ENCODE measurements around the gene ESRRG. TPM values are rescaled to one million over a fixed set of nuclear protein-coding genes. Genes with fewer than 3 reads are reported as not detected.

ESRRG gene
- total RNA-seq, 4 donors from 2014 or later, result 0.17 to 1.5 (median 0.60) TPM

DNA sequence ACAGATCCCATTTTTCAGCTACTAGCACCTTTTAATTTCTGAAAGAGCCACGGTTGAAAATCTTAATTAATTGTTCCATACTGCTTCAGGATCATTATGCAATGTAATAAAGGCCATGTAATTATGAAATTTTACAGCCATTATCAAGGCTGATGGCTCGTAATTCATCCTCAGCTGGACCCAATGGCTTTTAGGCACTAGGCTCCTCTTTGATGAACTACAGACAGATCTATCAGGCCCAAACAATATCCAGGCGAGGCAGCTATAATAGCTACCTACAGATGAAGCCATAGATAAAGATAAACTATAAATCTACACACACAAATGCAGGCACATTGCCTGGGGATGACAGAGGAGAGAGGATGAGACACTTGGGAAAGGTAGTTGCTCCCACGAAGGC lies 189.5 kb downstream of the ESRRG start:
- TF ChIP-seq, protein P1, sequence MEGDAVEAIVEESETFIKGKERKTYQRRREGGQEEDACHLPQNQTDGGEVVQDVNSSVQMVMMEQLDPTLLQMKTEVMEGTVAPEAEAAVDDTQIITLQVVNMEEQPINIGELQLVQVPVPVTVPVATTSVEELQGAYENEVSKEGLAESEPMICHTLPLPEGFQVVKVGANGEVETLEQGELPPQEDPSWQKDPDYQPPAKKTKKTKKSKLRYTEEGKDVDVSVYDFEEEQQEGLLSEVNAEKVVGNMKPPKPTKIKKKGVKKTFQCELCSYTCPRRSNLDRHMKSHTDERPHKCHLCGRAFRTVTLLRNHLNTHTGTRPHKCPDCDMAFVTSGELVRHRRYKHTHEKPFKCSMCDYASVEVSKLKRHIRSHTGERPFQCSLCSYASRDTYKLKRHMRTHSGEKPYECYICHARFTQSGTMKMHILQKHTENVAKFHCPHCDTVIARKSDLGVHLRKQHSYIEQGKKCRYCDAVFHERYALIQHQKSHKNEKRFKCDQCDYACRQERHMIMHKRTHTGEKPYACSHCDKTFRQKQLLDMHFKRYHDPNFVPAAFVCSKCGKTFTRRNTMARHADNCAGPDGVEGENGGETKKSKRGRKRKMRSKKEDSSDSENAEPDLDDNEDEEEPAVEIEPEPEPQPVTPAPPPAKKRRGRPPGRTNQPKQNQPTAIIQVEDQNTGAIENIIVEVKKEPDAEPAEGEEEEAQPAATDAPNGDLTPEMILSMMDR (IDR thresholded peaks at IDR 0.05; ENCODE audit: low read depth), result no peak

DNA sequence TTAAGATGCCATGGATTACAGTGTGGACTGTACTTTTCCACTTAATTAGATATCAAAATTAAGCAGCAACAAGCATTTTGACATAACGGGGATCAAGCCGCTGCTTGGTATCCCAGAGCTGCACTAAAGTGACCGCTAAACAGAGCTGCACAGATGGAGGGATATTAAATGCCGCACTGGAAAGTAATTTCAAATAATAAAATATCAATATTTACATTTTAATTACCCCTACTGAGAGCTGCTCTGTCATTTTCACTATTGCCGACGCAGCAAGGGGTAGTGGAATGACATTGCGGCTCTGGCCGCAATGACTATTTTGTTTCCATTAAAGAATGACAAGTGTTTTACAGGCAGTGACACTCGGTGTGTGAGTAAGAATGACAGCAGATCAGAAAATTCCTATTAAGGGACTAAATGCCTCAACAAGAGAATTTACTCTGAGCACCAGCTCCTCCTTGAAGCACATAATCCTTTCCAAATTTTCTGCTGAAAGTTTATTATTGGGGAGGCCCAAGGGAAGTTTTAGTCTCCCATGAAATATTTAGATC lies 190.9 kb downstream of the ESRRG start:
- TF ChIP-seq, protein P1 (IDR thresholded peaks at IDR 0.05; ENCODE audit: low read depth), result no peak

- TF ChIP-seq, protein P1 (IDR thresholded peaks at IDR 0.05; ENCODE audit: low read depth), result no peak
Measured at GRCh38 chr1:216531263-216532239, 191.7 kb downstream of the ESRRG start.

DNA sequence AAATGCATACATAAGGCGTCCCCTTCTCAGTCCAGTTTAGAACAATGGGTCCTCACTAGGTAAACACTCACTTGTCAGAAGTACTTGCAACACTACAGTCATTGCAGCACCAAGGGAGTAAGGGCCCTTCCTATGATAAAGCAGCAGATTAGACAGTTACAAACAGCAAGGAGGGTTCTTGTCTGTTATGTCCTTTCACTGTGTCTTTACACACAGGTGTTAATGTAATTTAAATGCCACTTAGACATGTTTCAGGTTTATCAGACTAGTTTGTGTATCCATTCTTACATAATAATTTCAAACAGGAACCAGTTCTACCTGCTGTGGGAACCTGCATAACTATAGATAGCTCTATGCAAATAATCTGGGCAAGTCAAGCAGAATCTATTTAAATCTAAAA lies 194.4 kb downstream of the ESRRG start:
- TF ChIP-seq, protein P1 (IDR thresholded peaks at IDR 0.05; ENCODE audit: low read depth), result no peak

- TF ChIP-seq, protein P1 (IDR thresholded peaks at IDR 0.05; ENCODE audit: low read depth), result no peak
Measured at GRCh38 chr1:216523449-216524190, 199.6 kb downstream of the ESRRG start.

DNA sequence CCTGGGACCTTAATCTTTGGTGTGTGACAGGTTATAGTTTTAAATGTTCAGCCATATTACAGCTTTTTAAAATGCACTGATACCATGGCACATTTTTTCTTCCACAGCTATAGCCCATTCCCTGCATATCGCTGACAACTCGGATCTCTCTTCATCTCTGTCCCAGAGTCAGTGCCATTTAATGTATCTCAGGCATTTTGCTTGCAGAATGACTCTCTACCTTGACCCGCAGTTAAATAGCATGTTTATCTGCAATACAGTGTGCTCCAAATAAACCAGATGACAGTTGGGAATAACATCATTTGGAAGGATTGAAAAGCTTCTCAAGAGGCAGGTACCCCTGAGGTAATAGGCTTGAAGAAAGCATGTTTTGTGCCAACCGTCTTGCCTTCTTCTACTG lies 200.2 kb downstream of the ESRRG start:
- TF ChIP-seq, protein P1 (IDR thresholded peaks at IDR 0.05; ENCODE audit: low read depth), result no peak

DNA sequence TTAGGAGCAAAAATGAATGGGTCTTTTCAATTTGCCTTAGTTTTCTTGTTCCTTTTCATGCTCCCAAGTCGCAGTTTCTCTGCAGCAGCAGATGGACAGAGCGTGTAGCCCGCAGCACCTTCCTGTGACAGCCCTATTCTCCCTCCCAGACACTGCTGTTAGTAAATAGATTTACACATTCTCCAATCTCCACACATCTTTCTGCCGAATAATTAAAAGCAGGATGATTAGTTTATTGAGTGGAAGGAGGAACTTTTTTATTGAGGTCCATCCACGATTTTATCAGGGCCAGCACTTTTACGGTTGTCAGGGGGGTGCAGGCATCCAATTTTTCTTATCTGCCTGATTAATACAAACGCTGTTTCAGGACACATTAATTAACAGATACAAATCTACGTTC lies 201.8 kb downstream of the ESRRG start:
- TF ChIP-seq, protein P1 (IDR thresholded peaks at IDR 0.05; ENCODE audit: low read depth), result no peak

Measured in subcutaneous adipose tissue (tissue), 4 donors.